Upper lobe of left lung (tissue), 6 donors: ENCODE results near the gene CCNT1. TPM values are rescaled to one million over a fixed set of nuclear protein-coding genes. Genes with fewer than 3 reads are reported as not detected.

ENCODE experiments used
- ATAC-seq, 2 donors: fragments of 200-7000 bp; cut with Tn5 transposase; one replicate each; pipeline ENCODE4 v1.9.1; 2022; ENCODE audit warnings: mild to moderate bottlenecking in 2 of 2, moderate library complexity in 2 of 2; ENCODE audit not compliant: low FRiP score in 2 of 2
- DNase-seq, 2 donors: peaks; one replicate each; pipeline ENCODE4 v3.0.0-alpha.2; 2019 to 2020
- H3K27ac ChIP-seq, 4 donors: fragments of 200-600 bp; sonication (generic); one replicate each; pipeline ENCODE4 v1.5.1; 2016 to 2019
- H3K27me3 ChIP-seq, 4 donors: fragments of 200-600 bp; sonication (generic); one replicate each; pipeline ENCODE4 v1.5.1; 2017 to 2019
- H3K36me3 ChIP-seq, 4 donors: fragments of 200-600 bp; sonication (generic); one replicate each; pipeline ENCODE4 v1.5.1; 2016 to 2019
- H3K4me1 ChIP-seq, 4 donors: fragments of 200-600 bp; sonication (generic); one replicate each; pipeline ENCODE4 v1.5.1; 2018 to 2019
- H3K4me3 ChIP-seq, 4 donors: fragments of 200-600 bp; sonication (generic); one replicate each; pipeline ENCODE4 v1.5.1; 2017 to 2019; ENCODE audit warnings: mild to moderate bottlenecking in 2 of 4, moderate library complexity in 1 of 4
- H3K9me3 ChIP-seq, 4 donors: fragments of 200-600 bp; sonication (generic); one replicate each; pipeline ENCODE4 v1.5.1; 2018 to 2019
- EP300 ChIP-seq, 4 donors: sonication (generic); formaldehyde crosslinking; IDR thresholded peaks; one replicate each; pipeline ENCODE4 v1.5.1; 2017; ENCODE audit warnings: antibody characterized with exemption in 4 of 4, control low read depth in 2 of 4
- POLR2A ChIP-seq, 4 donors: fragments of 450-650 bp; IDR thresholded peaks; one replicate each; pipeline ENCODE4 v1.5.1; 2016 to 2017; ENCODE audit warnings: antibody characterized with exemption in 4 of 4, mild to moderate bottlenecking in 2 of 4
- POLR2AphosphoS5 ChIP-seq, 2 donors: sonication (generic); formaldehyde crosslinking; IDR thresholded peaks; one replicate each; pipeline ENCODE4 v1.5.1; 2017; ENCODE audit warnings: antibody characterized with exemption in 2 of 2
- WGBS, 2 donors: methylation state at CpG; one replicate each; pipeline ENCODE4 v1.1.5; 2017 to 2018; 5-methylcytosine and 5-hydroxymethylcytosine counted together
- total RNA-seq, 6 donors: library from RNA; depleted of rRNA in 4 of 6; stranded (reverse); fragments of >200 nt in 4 of 6; gene quantifications; one replicate each; pipeline versions ENCODE4 v1.1.0 to v1.2.1, GENCODE V29; 2016 to 2021
- TF ChIP-seq, protein P1 (sequence below), 6 experiments: fragments of 450-650 bp in 4 of 6; fragments of 200-600 bp in 2 of 6; sonication (generic) in 2 of 6; IDR thresholded peaks; one replicate each; pipeline ENCODE4 v1.5.1; 2016 to 2019; ENCODE audit warnings: antibody characterized with exemption in 6 of 6
- donor health status: DM: no; HTN: no; CAD: no; lungs with moderate emphysema.
- donor health status: DM: no; HTN: yes; CAD: no; lungs with severe emphysema.

The CCNT1 gene
- total RNA-seq, result 10 to 100 TPM; 11.9 to 39.8 (median 26.6) TPM

DNA sequence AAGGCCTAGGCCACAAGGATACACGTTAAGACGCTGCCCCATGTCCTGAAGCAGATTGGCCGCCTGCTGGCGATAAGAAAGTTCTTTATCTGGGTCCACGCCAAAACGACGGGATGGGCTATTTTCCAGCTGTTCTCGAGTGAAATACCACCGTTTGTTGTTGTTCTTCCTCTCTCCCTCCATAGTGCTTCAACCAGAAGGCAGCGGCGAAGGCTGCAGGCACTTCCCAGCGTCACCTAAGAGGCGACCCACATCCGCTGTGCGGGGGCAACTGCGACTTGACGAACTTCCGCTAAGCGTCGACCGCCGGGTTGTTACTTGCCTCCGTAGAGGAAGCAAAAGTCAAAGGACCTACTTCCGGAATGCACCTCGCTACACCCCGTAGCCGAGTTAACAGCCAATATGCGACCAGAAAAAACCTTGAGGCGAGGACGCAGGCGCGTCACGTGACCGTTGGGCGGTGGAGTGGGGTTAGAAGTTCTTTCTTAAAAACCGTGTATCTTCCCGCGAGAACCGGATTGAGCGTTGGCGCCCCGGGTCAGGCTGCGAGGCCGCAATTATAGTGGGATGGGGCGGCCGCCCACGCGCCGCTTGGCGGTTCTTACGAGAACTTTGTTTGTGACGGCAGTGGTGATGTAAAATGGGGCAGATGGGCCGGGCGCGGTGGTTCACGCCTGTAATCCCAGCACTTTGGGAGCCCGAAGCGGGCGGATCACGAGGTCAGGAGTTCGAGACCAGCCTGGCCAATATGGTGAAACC lies at the start of gene CCNT1:
CCNT1 (minus strand) TSS at position 215 of the 759 bp plus-strand sequence; CDS start at position 183, 32 bp downstream.
- peak within 1 kb of the TSS; percentile 92 to 97 (median 95) for H3K27ac ChIP-seq
- TF ChIP-seq EP300 (IDR thresholded peaks at IDR 0.05) (peak in 1 of 4 donors; percentile 91), POLR2AphosphoS5 (IDR thresholded peaks at IDR 0.05) (peak; percentile 97), POLR2A (IDR thresholded peaks at IDR 0.05) (peak in 3 of 4 donors; percentile 64 to 91 (median 87))
- TF ChIP-seq, protein P1, sequence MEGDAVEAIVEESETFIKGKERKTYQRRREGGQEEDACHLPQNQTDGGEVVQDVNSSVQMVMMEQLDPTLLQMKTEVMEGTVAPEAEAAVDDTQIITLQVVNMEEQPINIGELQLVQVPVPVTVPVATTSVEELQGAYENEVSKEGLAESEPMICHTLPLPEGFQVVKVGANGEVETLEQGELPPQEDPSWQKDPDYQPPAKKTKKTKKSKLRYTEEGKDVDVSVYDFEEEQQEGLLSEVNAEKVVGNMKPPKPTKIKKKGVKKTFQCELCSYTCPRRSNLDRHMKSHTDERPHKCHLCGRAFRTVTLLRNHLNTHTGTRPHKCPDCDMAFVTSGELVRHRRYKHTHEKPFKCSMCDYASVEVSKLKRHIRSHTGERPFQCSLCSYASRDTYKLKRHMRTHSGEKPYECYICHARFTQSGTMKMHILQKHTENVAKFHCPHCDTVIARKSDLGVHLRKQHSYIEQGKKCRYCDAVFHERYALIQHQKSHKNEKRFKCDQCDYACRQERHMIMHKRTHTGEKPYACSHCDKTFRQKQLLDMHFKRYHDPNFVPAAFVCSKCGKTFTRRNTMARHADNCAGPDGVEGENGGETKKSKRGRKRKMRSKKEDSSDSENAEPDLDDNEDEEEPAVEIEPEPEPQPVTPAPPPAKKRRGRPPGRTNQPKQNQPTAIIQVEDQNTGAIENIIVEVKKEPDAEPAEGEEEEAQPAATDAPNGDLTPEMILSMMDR (IDR thresholded peaks at IDR 0.05), result peak in 4 of 6 experiments; percentile 25 to 71 (median 48)
- WGBS, 2 donors, result 0% methylated on average over 36 to 59 of the region's 61 CpGs
- H3K27me3 ChIP-seq, result no peaks in the 10 kb centered on the region
- ATAC-seq (peak; percentile 98 to 100), DNase-seq (peak; percentile 98)
- H3K4me3 ChIP-seq, result peak within 1 kb of the TSS; percentile 59 to 77 (median 66)
- peaks cover 0 to 15% (median 8%) of the 10 kb centered on the region in 4 donors for H3K9me3 ChIP-seq
- H3K4me1 ChIP-seq, result peaks cover 22 to 39% (median 27%) of the 10 kb centered on the region in 4 donors
- peaks cover 0 to 29% (median 12%) of the 10 kb centered on the region in 4 donors for H3K36me3 ChIP-seq

DNA sequence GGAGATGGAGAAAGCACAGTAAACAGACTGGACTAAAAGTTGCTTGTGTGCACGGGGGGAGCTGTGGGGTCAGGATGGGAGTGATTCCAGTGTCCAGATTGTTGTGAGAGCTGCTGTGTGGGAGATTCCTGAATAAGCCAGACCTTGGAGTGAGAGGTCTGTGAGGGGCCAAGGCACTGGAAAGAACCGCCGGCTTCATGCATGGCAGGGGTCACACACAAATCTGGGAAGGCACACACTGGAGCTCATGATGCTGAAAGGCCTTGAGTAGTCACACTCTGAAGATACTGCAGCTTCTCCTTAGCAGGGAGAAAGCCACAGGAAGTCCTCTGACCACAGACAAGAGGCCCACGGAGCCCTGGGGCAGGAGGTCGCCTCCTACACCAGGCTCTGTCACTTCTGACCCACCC lies 49.3 kb upstream of the CCNT1 start:
- no peak for DNase-seq
- TF ChIP-seq, protein P1 (IDR thresholded peaks at IDR 0.05), result no peak
- no peak for TF ChIP-seq POLR2A (IDR thresholded peaks at IDR 0.05)
- no peak for TF ChIP-seq EP300 (IDR thresholded peaks at IDR 0.05)
- no peak for TF ChIP-seq POLR2AphosphoS5 (IDR thresholded peaks at IDR 0.05)
- Histone ChIP-seq H3K4me1 (peaks cover 0 to 6% (median 0%) of the 10 kb centered on the region in 4 donors), H3K27ac (no peak overlapping the region), H3K9me3 (no peaks in the 10 kb centered on the region), H3K4me3 (no peak overlapping the region), H3K27me3 (no peaks in the 10 kb centered on the region), H3K36me3 (peaks cover 3 to 42% (median 24%) of the 10 kb centered on the region in 4 donors)
- 58 to 73% methylated on average over 5 of the region's 5 CpGs for WGBS, 2 donors
- peak in 1 of 2 donors; percentile 32 for ATAC-seq

DNA sequence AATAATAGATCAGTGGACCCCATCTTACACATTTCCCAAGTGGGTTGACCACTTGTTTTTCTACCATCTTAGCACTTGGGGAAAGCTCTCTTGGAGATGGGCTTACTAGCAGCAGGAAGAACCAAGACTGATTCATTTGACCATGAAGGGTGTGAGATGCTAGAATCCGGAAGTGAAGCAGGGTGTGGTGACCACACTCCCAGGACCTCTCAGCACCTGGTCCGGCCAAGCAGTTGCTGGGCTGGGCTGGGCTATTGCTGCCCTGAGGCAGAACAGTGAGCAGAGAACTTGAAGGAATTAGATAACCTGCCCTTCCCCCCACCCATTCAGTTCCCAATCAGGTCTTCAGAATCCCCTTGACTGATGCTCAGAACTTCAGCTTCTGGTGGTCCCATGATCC lies 48.0 kb upstream of the CCNT1 start:
- no peak overlapping the region for H3K4me3 ChIP-seq
- peaks cover 0 to 35% (median 19%) of the 10 kb centered on the region in 4 donors for H3K36me3 ChIP-seq
- H3K9me3 ChIP-seq, result no peaks in the 10 kb centered on the region
- no peak for ATAC-seq
- peaks cover 0 to 6% (median 0%) of the 10 kb centered on the region in 4 donors for H3K4me1 ChIP-seq
- WGBS, 2 donors, result 68 to 76% methylated on average over 2 of the region's 2 CpGs
- H3K27me3 ChIP-seq, result no peaks in the 10 kb centered on the region
- TF ChIP-seq, protein P1 (IDR thresholded peaks at IDR 0.05), result no peak
- TF ChIP-seq EP300 (IDR thresholded peaks at IDR 0.05), result no peak
- TF ChIP-seq POLR2A (IDR thresholded peaks at IDR 0.05), result no peak
- no peak for TF ChIP-seq POLR2AphosphoS5 (IDR thresholded peaks at IDR 0.05)
- no peak for DNase-seq
- no peak overlapping the region for H3K27ac ChIP-seq

DNA sequence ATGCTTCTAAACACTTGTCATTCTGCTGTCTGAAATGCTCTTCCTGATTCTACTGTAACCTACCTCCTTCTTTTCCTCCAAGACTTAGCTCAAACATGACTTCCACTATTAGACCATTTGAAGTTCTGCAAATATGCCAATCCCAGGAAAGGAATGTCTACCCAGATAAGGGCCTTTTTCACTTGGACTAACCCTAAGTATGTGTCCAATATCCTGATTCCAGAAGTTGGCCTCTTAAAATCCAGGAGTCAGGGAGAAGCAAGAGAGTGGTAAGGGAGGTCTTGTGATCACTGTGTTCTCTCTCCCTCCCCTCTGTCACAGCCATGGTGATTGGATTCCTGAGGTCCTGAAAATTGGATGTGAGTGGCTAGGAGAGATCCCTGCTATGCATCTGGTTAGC lies 42.2 kb upstream of the CCNT1 start:
- ATAC-seq (peak in 1 of 2 donors; percentile 73), DNase-seq (no peak)
- Histone ChIP-seq H3K27me3 (no peaks in the 10 kb centered on the region), H3K36me3 (no peaks in the 10 kb centered on the region), H3K27ac (no peak overlapping the region), H3K4me3 (no peak overlapping the region), H3K4me1 (peaks cover 0 to 9% (median 2%) of the 10 kb centered on the region in 4 donors), H3K9me3 (no peaks in the 10 kb centered on the region)
- TF ChIP-seq, protein P1 (IDR thresholded peaks at IDR 0.05), result no peak
- TF ChIP-seq EP300 (IDR thresholded peaks at IDR 0.05) (no peak), POLR2A (IDR thresholded peaks at IDR 0.05) (no peak), POLR2AphosphoS5 (IDR thresholded peaks at IDR 0.05) (no peak)
